ENCODE data around the gene NMUR1.

NMUR1 gene

GRCh38 chr2:231552752-231553151 lies 22.5 kb upstream of the NMUR1 start:
- DNase-seq: no peak

GRCh38 chr2:231549446-231550239 lies 19.4 kb upstream of the NMUR1 start:
- DNase-seq: no peak

- DNase-seq: no peak
These were observed 18.5 kb upstream of the NMUR1 start for GRCh38 chr2:231548752-231549151.

- no peak for DNase-seq
These were observed 17.3 kb upstream of the NMUR1 start for GRCh38 chr2:231547315-231548110.

GRCh38 chr2:231546014-231546715 lies 15.9 kb upstream of the NMUR1 start:
- DNase-seq: no peak

- DNase-seq: no peak
These were observed 15.1 kb upstream of the NMUR1 start for GRCh38 chr2:231545105-231545902.

GRCh38 chr2:231542136-231542535 lies 11.9 kb upstream of the NMUR1 start:
- no peak for DNase-seq

- no peak for DNase-seq
These were observed 11.4 kb upstream of the NMUR1 start for GRCh38 chr2:231541645-231542044.

- DNase-seq: no peak
These were observed 9.7 kb upstream of the NMUR1 start for GRCh38 chr2:231539991-231540390.

GRCh38 chr2:231535961-231536360 lies 5.7 kb upstream of the NMUR1 start:
- DNase-seq: no peak

- no peak for DNase-seq
These were observed 3.5 kb upstream of the NMUR1 start for GRCh38 chr2:231533777-231534125.

- no peak for DNase-seq
These were observed 3.0 kb upstream of the NMUR1 start for GRCh38 chr2:231533086-231533776.

- no peak for DNase-seq
These were observed 2.5 kb upstream of the NMUR1 start for GRCh38 chr2:231532756-231533035.

- DNase-seq: no peak
These were observed 1.9 kb upstream of the NMUR1 start for GRCh38 chr2:231531883-231532755.

GRCh38 chr2:231531466-231531865 lies 1.2 kb upstream of the NMUR1 start:
- DNase-seq: no peak

- DNase-seq: no peak
These were observed 1.6 kb downstream of the NMUR1 start for GRCh38 chr2:231528636-231529030.

GRCh38 chr2:231527955-231528635 lies 2.1 kb downstream of the NMUR1 start:
- DNase-seq: no peak

- DNase-seq: no peak
These were observed 3.2 kb downstream of the NMUR1 start for GRCh38 chr2:231527091-231527395.

GRCh38 chr2:231526341-231527090 lies 3.7 kb downstream of the NMUR1 start:
- no peak for DNase-seq

Data from NCI-H187 (cell line).